Endothelial cell of umbilical vein (primary cell): Measurements from ENCODE around the gene JMJD8. TPM values are rescaled to one million over a fixed set of nuclear protein-coding genes. Genes with fewer than 3 reads are reported as not detected.

Experiments
- BruUV-seq: library from RNA; stranded (reverse); fragments of 400-500 nt; replicated peaks from 2 replicates; lab custom pipeline; 2021; lab: Mats Ljungman, UMichigan
- CTCF ChIA-PET: fragments of 300-600, 350-600 bp; sonication (Branson Sonifier 250); formaldehyde crosslinking; loops from one replicate; lab custom pipeline; 2021; ENCODE audit warnings: antibody characterized with exemption, inconsistent platforms; lab: Charles Lee
- POLR2A ChIA-PET: fragments of 300-600, 350-600 bp; sonication (Branson Sonifier 250); formaldehyde crosslinking; loops from one replicate; lab custom pipeline; 2021; ENCODE audit warnings: antibody characterized with exemption, inconsistent platforms; lab: Charles Lee
- DNase-seq: peaks from one replicate; pipeline ENCODE4 v3.0.0-alpha.2; 2011; ENCODE audit warnings: low read depth, low spot score
- FAIRE-seq: peaks from 2 replicates; lab custom pipeline; 2011; peaks lifted over from hg19 to GRCh38; lab: Jason Lieb, UNC
- H2AFZ ChIP-seq: 2 replicates; pipeline ENCODE4 v1.6.0; 2012; ENCODE audit warnings: low read depth, low read length, control low read depth, inconsistent platforms
- H3K27ac ChIP-seq: 2 replicates; pipeline ENCODE4 v1.5.1; 2011; ENCODE audit warnings: low read depth, mild to moderate bottlenecking, control low read depth, low read length, moderate library complexity; ENCODE audit not compliant: insufficient read depth
- H3K27me3 ChIP-seq, 2 experiments: 2 replicates each; pipeline versions ENCODE4 v1.6.0 to v1.6.1; 2011; ENCODE audit warnings: low read length in 2 of 2, mixed read lengths in 1 of 2; ENCODE audit not compliant: control insufficient read depth in 2 of 2, insufficient read depth in 2 of 2
- H3K36me3 ChIP-seq, 2 experiments: 2 replicates in 1 of 2; 3 replicates in 1 of 2; pipeline ENCODE4 v1.5.1; 2011; ENCODE audit warnings: low read length in 2 of 2, mild to moderate bottlenecking in 1 of 2, moderate library complexity in 1 of 2; ENCODE audit not compliant: control insufficient read depth in 2 of 2, insufficient read depth in 2 of 2; ENCODE audit errors: extremely low read depth in 1 of 2
- H3K4me1 ChIP-seq: 3 replicates; pipeline ENCODE4 v1.5.1; 2011; ENCODE audit warnings: mild to moderate bottlenecking, low read length; ENCODE audit not compliant: control insufficient read depth, insufficient read depth; ENCODE audit errors: extremely low read depth
- H3K4me2 ChIP-seq: 2 replicates; pipeline ENCODE4 v1.6.1; 2011; ENCODE audit warnings: low read length, control low read depth, mixed read lengths; ENCODE audit not compliant: insufficient read depth
- H3K4me3 ChIP-seq, 3 experiments: fragments of 200-600 bp in 1 of 3; sonication (generic), shearing (Covaris generic) in 1 of 3; replicated peaks in 1 of 3; 2 replicates each; pipeline ENCODE4 v1.5.1; 2011 to 2016; ENCODE audit warnings: control low read depth in 3 of 3, low read length in 3 of 3, mild to moderate bottlenecking in 2 of 3, inconsistent platforms in 1 of 3, low read depth in 1 of 3, moderate library complexity in 1 of 3; ENCODE audit not compliant: insufficient read depth in 1 of 3
- H3K79me2 ChIP-seq: 2 replicates; pipeline ENCODE4 v1.6.0; 2012; ENCODE audit warnings: low read length, inconsistent platforms; ENCODE audit not compliant: control insufficient read depth, insufficient read depth
- H3K9ac ChIP-seq: replicated peaks from 2 replicates; pipeline ENCODE3; 2011; ENCODE audit warnings: low read length, control low read depth; ENCODE audit not compliant: insufficient read depth; ENCODE audit errors: extremely low read depth
- H3K9me1 ChIP-seq: replicated peaks from 3 replicates; pipeline ENCODE4 v1.6.0; 2011; ENCODE audit warnings: mild to moderate bottlenecking, low read length; ENCODE audit not compliant: control insufficient read depth, insufficient read depth; ENCODE audit errors: extremely low read depth
- H3K9me3 ChIP-seq: replicated peaks from 2 replicates; pipeline ENCODE4 v1.5.1; 2012; ENCODE audit warnings: low read length, inconsistent platforms; ENCODE audit not compliant: control insufficient read depth, insufficient read depth
- H4K20me1 ChIP-seq: replicated peaks from 2 replicates; pipeline ENCODE3; 2011; ENCODE audit warnings: mild to moderate bottlenecking, low read length; ENCODE audit not compliant: control insufficient read depth, insufficient read depth; ENCODE audit errors: extremely low read depth
- CTCF ChIP-seq, 2 donors: IDR thresholded peaks; 1 replicate in 1 of 2; 2 replicates in 1 of 2; pipeline ENCODE4 v1.5.1; 2011; ENCODE audit warnings: low read length in 2 of 2, mild to moderate bottlenecking in 2 of 2, moderate library complexity in 2 of 2, control low read depth in 1 of 2, inconsistent platforms in 1 of 2, low read depth in 1 of 2; ENCODE audit not compliant: insufficient read depth in 1 of 2; ENCODE audit errors: extremely low read depth in 1 of 2
- EZH2 ChIP-seq: IDR thresholded peaks from 2 replicates; pipeline ENCODE4 v1.6.1; 2012; ENCODE audit warnings: borderline replicate concordance, low read depth, mild to moderate bottlenecking, moderate library complexity, low read length, inconsistent platforms; ENCODE audit not compliant: severe bottlenecking
- FOS ChIP-seq: IDR thresholded peaks from 2 replicates; pipeline ENCODE4 v1.6.1; 2011; ENCODE audit warnings: mild to moderate bottlenecking, low read length, moderate library complexity, borderline replicate concordance; ENCODE audit not compliant: insufficient read depth
- GATA2 ChIP-seq: IDR thresholded peaks from 2 replicates; pipeline ENCODE4 v1.7.0; 2011; ENCODE audit warnings: low read depth, mild to moderate bottlenecking, moderate library complexity, mixed read lengths, low read length; ENCODE audit not compliant: insufficient read length, insufficient read depth
- JUN ChIP-seq: IDR thresholded peaks from 2 replicates; pipeline ENCODE4 v1.6.1; 2011; ENCODE audit warnings: borderline replicate concordance, low read depth; ENCODE audit not compliant: insufficient read length, insufficient read depth
- MYC ChIP-seq: IDR thresholded peaks from one replicate; pipeline ENCODE4 v1.6.1; 2011; ENCODE audit warnings: mild to moderate bottlenecking, low read depth, low read length
- POLR2A ChIP-seq: IDR thresholded peaks from 2 replicates; pipeline ENCODE4 v1.6.1; 2012; ENCODE audit warnings: low read depth, mild to moderate bottlenecking, control low read depth, low read length
- POLR2AphosphoS5 ChIP-seq: IDR thresholded peaks from 2 replicates; pipeline ENCODE4 v1.6.1; 2012; ENCODE audit warnings: low read depth, mild to moderate bottlenecking, control low read depth, low read length, moderate library complexity; ENCODE audit not compliant: insufficient read depth
- dilution Hi-C: fragments of 300-500 bp; cut with MboI; formaldehyde crosslinking; loops from one replicate; pipeline ENCODE4 v1.15.0; 2019; ENCODE audit warnings: low sequenced_read_pairs; ENCODE audit not compliant: extremely low pct_ligation_motif_present
- intact Hi-C: fragments of 100-400 bp; cut with micrococcal nuclease; formaldehyde crosslinking; loops from one replicate; pipeline ENCODE4 v1.10.0; 2022
- polyA plus RNA-seq, 4 experiments: library from polyadenylated mRNA; depleted of rRNA in 3 of 4; stranded (reverse) in 3 of 4; unstranded in 1 of 4; fragments of >200 nt; gene quantifications; 2 replicates each; pipeline versions ENCODE4 v1.2.1 to v1.2.3, GENCODE V29; 2011 to 2012; ENCODE audit warnings: missing spikeins in 1 of 4
- total RNA-seq: library from RNA; stranded (reverse); gene quantifications from 2 replicates; pipeline ENCODE4 v1.2.3, GENCODE V29; 2021
- TF ChIP-seq, protein P1 (sequence below): IDR thresholded peaks from 2 replicates; pipeline ENCODE4 v1.6.1; 2011; ENCODE audit not compliant: insufficient read depth, insufficient read length

Gene JMJD8
- total and polyA plus RNA-seq, 2 donors (not counting 3 experiments of a cell fraction or from before 2014, with no cell fraction given): 55.1 to 102 TPM

GRCh38 chr16:654034-654433 lies 30.1 kb downstream of the JMJD8 start:
- POLR2A ChIA-PET: interaction anchor here (0.7 kb wide), 1 partner anchor 76 kb away, joined by 6 read pairs; no protein-coding TSS in a partner anchor
- dilution Hi-C loops: no loop called here
- FAIRE-seq (no peak), DNase-seq (no peak)
- Histone ChIP-seq H3K9me3 (no peaks in the 10 kb centered on the region), H2AFZ (no peak overlapping the region), H3K4me3 (no peak overlapping the region), H3K27me3 (no peaks in the 10 kb centered on the region), H3K79me2 (no peaks in the 10 kb centered on the region), H3K36me3 (peaks cover 0 to 4% of the 10 kb centered on the region in 2 experiments), H3K9ac (no peak overlapping the region), H4K20me1 (no peaks in the 10 kb centered on the region), H3K27ac (no peak overlapping the region), H3K4me2 (no peak overlapping the region), H3K4me1 (no peaks in the 10 kb centered on the region), H3K9me1 (no peaks in the 10 kb centered on the region)
- no TSS peak for BruUV-seq
- intact Hi-C loops: no loop called here
- TF ChIP-seq POLR2AphosphoS5: no peak
- TF ChIP-seq, protein P1, sequence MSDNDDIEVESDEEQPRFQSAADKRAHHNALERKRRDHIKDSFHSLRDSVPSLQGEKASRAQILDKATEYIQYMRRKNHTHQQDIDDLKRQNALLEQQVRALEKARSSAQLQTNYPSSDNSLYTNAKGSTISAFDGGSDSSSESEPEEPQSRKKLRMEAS: no peak
- TF ChIP-seq EZH2: no peak
- TF ChIP-seq JUN: no peak
- no peak for TF ChIP-seq POLR2A
- no peak for TF ChIP-seq CTCF (IDR thresholded peaks at IDR 0.05; ENCODE audit: extremely low read depth in 1 of 2, insufficient read depth in 1 of 2, low read depth in 1 of 2, low read length in 2 of 2)
- TF ChIP-seq FOS: no peak
- no peak for TF ChIP-seq GATA2
- no peak for TF ChIP-seq MYC
- CTCF ChIA-PET: interaction anchor here (1.0 kb wide), 1 partner anchor 14 kb away, joined by 4 read pairs; the partner anchor contains the start of gene RHOT2
